HEK293 (cell line): Measurements from ENCODE around the gene FBXW11.

Experiments used
- CTCF ChIA-PET: fragments of 350-600 bp; formaldehyde crosslinking; extraction: SDS; loops from one replicate; lab custom pipeline; 2021; ENCODE audit warnings: antibody characterized with exemption; lab: Yijun Ruan, JAX
- POLR2A ChIA-PET: fragments of 300-600 bp; formaldehyde crosslinking; extraction: SDS; loops from one replicate; lab custom pipeline; 2020; ENCODE audit warnings: antibody characterized with exemption, inconsistent platforms; lab: Yijun Ruan, JAX
- H3K27ac ChIP-seq: fragments of 200-500 bp; sonication (Bioruptor generic); 2 replicates; pipeline ENCODE4 v1.5.1; 2014; ENCODE audit warnings: low read depth, low read length, control low read depth, inconsistent platforms; ENCODE audit errors: extremely low read depth
- H3K36me3 ChIP-seq, 2 experiments: fragments of 200-500 bp in 1 of 2; sonication (Bioruptor generic) in 1 of 2; 1 replicate in 1 of 2; 2 replicates in 1 of 2; pipeline ENCODE4 v1.5.1; 2014 to 2017; ENCODE audit warnings: inconsistent platforms in 2 of 2, low read length in 2 of 2; ENCODE audit not compliant: control insufficient read depth in 2 of 2, insufficient read depth in 1 of 2
- H3K4me1 ChIP-seq: fragments of 200-500 bp; sonication (Bioruptor generic); 2 replicates; pipeline ENCODE4 v1.5.1; 2014; ENCODE audit warnings: mild to moderate bottlenecking, low read length, inconsistent platforms; ENCODE audit not compliant: control insufficient read depth, insufficient read depth
- H3K4me3 ChIP-seq: 2 replicates; pipeline ENCODE4 v1.5.1; 2011; ENCODE audit warnings: low read depth, mild to moderate bottlenecking, control low read depth, low read length, moderate library complexity
- H3K9me3 ChIP-seq: fragments of 200-500 bp; sonication (Bioruptor generic); 2 replicates; pipeline ENCODE4 v1.5.1; 2014; ENCODE audit warnings: low read depth, low read length, inconsistent platforms; ENCODE audit not compliant: control insufficient read depth, insufficient read depth
- PRDM10 ChIP-seq: fragments of 450-650 bp; formaldehyde crosslinking; IDR thresholded peaks from 2 replicates; pipeline ENCODE4 v1.5.1; 2016; ENCODE audit warnings: missing biosample characterization, missing genetic modification characterization
- PRDM4 ChIP-seq: fragments of 450-650 bp; formaldehyde crosslinking; IDR thresholded peaks from 2 replicates; pipeline ENCODE4 v1.5.1; 2017; ENCODE audit warnings: missing biosample characterization, missing genetic modification characterization
- SCRT2 ChIP-seq: fragments of 450-650 bp; formaldehyde crosslinking; IDR thresholded peaks from 2 replicates; pipeline ENCODE4 v1.5.1; 2016; ENCODE audit warnings: missing biosample characterization, missing genetic modification characterization
- ZBTB6 ChIP-seq: fragments of 450-650 bp; formaldehyde crosslinking; IDR thresholded peaks from 2 replicates; pipeline ENCODE4 v1.5.1; 2017; ENCODE audit warnings: missing biosample characterization, missing genetic modification characterization
- ZFHX2 ChIP-seq: fragments of 450-650 bp; formaldehyde crosslinking; conservative IDR thresholded peaks from 2 replicates; pipeline ENCODE4 v1.5.1; 2016; ENCODE audit warnings: missing biosample characterization, missing genetic modification characterization
- ZFP69B ChIP-seq: fragments of 450-650 bp; formaldehyde crosslinking; IDR thresholded peaks from 2 replicates; pipeline ENCODE4 v1.5.1; 2016; ENCODE audit warnings: missing biosample characterization, missing genetic modification characterization
- ZIC2 ChIP-seq: fragments of 450-650 bp; formaldehyde crosslinking; IDR thresholded peaks from 2 replicates; pipeline ENCODE4 v1.5.1; 2016; ENCODE audit warnings: missing biosample characterization, missing genetic modification characterization
- ZNF26 ChIP-seq: fragments of 450-650 bp; formaldehyde crosslinking; IDR thresholded peaks from 2 replicates; pipeline ENCODE4 v1.5.1; 2016; ENCODE audit warnings: missing biosample characterization, missing genetic modification characterization
- ZNF341 ChIP-seq: fragments of 450-650 bp; formaldehyde crosslinking; IDR thresholded peaks from 2 replicates; pipeline ENCODE4; 2016; ENCODE audit warnings: low read depth, missing biosample characterization, missing genetic modification characterization
- ZNF426 ChIP-seq: fragments of 450-650 bp; formaldehyde crosslinking; IDR thresholded peaks from 2 replicates; pipeline ENCODE4 v1.5.1; 2017; ENCODE audit warnings: missing biosample characterization, missing genetic modification characterization, mild to moderate bottlenecking, inconsistent platforms, moderate library complexity
- ZNF521 ChIP-seq: fragments of 450-650 bp; formaldehyde crosslinking; IDR thresholded peaks from 2 replicates; pipeline ENCODE4 v1.5.1; 2017; ENCODE audit warnings: missing biosample characterization, mild to moderate bottlenecking, missing genetic modification characterization
- ZNF555 ChIP-seq: fragments of 450-650 bp; formaldehyde crosslinking; conservative IDR thresholded peaks from 2 replicates; pipeline ENCODE4 v1.5.1; 2017; ENCODE audit warnings: missing biosample characterization, mild to moderate bottlenecking, missing genetic modification characterization, inconsistent platforms
- ZNF692 ChIP-seq: fragments of 450-650 bp; formaldehyde crosslinking; IDR thresholded peaks from 2 replicates; pipeline ENCODE4 v1.5.1; 2016; ENCODE audit warnings: missing biosample characterization, missing genetic modification characterization

Gene FBXW11

GRCh38 chr5:172008689-172009141, 2.3 kb upstream of the FBXW11 start:
- POLR2A ChIA-PET = interaction anchor here (3.0 kb wide), 1 partner anchor 12 kb away, joined by 19 read pairs; no protein-coding TSS in a partner anchor
- TF ChIP-seq ZNF555 (no peak), ZNF26 (tag by site-specific recombination) (no peak), ZNF692 (tag by site-specific recombination) (peak; percentile 84), ZNF341 (tag by site-specific recombination) (no peak), PRDM10 (tag by site-specific recombination) (0 out of 2 replicates have a peak, but pooled peaks have one; percentile 24), ZIC2 (tag by site-specific recombination) (peak; percentile 48), PRDM4 (tag by site-specific recombination) (no peak), ZFP69B (tag by site-specific recombination) (peak; percentile 79), ZFHX2 (peak; percentile 52), ZNF521 (no peak), SCRT2 (tag by site-specific recombination) (peak; percentile 69; the same call in 1 of the 2 replicates)
- peaks cover 14% of the 10 kb centered on the region for H3K4me1 ChIP-seq
- H3K9me3 ChIP-seq = no peaks in the 10 kb centered on the region
- no peak overlapping the region for H3K4me3 ChIP-seq
- CTCF ChIA-PET = interaction anchor here (0.6 to 3.9 kb wide), 6 partner anchors 34 to 1607 kb away, joined by 3 to 31 read pairs (median 8); no protein-coding TSS in a partner anchor
- no peaks in the 10 kb centered on the region; a peak in 1 of 3 replicates for H3K36me3 ChIP-seq
- no peak overlapping the region for H3K27ac ChIP-seq

GRCh38 chr5:172008111-172008455, 1.6 kb upstream of the FBXW11 start:
- CTCF ChIA-PET = interaction anchor here (1.0 to 3.9 kb wide), 6 partner anchors 12 to 287 kb away, joined by 3 to 31 read pairs (median 6); no protein-coding TSS in a partner anchor

More at GRCh38 chr5:172008111-172008455, 1.6 kb upstream of the FBXW11 start:
- no peak overlapping the region for H3K4me3 ChIP-seq
- peaks cover 20% of the 10 kb centered on the region for H3K4me1 ChIP-seq
- no peaks in the 10 kb centered on the region; a peak in 1 of 3 replicates for H3K36me3 ChIP-seq
- no peak for TF ChIP-seq ZNF426 (tag by site-specific recombination)
- TF ChIP-seq ZBTB6 (tag by site-specific recombination) = 0 out of 2 replicates have a peak, but pooled peaks have one; percentile 15
- POLR2A ChIA-PET = interaction anchor here (3.0 kb wide), 1 partner anchor 11 kb away, joined by 19 read pairs; no protein-coding TSS in a partner anchor
- H3K27ac ChIP-seq = no peak overlapping the region
- no peaks in the 10 kb centered on the region for H3K9me3 ChIP-seq
